Tibial nerve (tissue), 4 donors: Measurements from ENCODE around the gene PTPRJ.

Experiments used
- CTCF ChIP-seq, 5 experiments: fragments of 200-600 bp in 3 of 5; fragments of 450-650 bp in 2 of 5; sonication (generic) in 3 of 5; IDR thresholded peaks; one replicate each; pipeline ENCODE4 v1.5.1; 2016 to 2019; ENCODE audit warnings: antibody characterized with exemption in 5 of 5, mild to moderate bottlenecking in 3 of 5, moderate library complexity in 2 of 5
- EP300 ChIP-seq, 2 donors: sonication (generic); formaldehyde crosslinking; IDR thresholded peaks; one replicate each; pipeline ENCODE4 v1.6.1; 2017; ENCODE audit warnings: antibody characterized with exemption in 2 of 2, mild to moderate bottlenecking in 1 of 2
- POLR2A ChIP-seq, 2 donors: fragments of 450-650 bp; IDR thresholded peaks; one replicate each; pipeline ENCODE4 v1.6.1; 2017; ENCODE audit warnings: antibody characterized with exemption in 2 of 2, mild to moderate bottlenecking in 2 of 2, moderate library complexity in 2 of 2

GRCh38 chr11:48079596-48079995 is 99.2 kb downstream of the PTPRJ start:
- TF ChIP-seq CTCF (IDR thresholded peaks at IDR 0.05) (no peak), POLR2A (IDR thresholded peaks at IDR 0.05) (no peak), EP300 (IDR thresholded peaks at IDR 0.05) (no peak)
